HG03135 (cell line): ENCODE measurements around the gene GNAO1.
"Not testable (repeated sequence)": the region's sequence is repeated elsewhere in the genome, so short reads cannot be mapped to it uniquely, and the experiment has no call there.

ENCODE experiments used
- ATAC-seq: cut with Tn5 transposase; IDR thresholded peaks from one replicate; pipeline ENCODE4 v1.9.1; 2021; ENCODE audit warnings: mild to moderate bottlenecking, moderate library complexity; ENCODE audit not compliant: unreplicated experiment

Gene GNAO1

GRCh38 chr16:56357241-56357764 lies 166.0 kb downstream of the GNAO1 start:
- ATAC-seq, result no peak

GRCh38 chr16:56357765-56358322 lies 166.6 kb downstream of the GNAO1 start:
- no peak for ATAC-seq

- no peak for ATAC-seq
Observed at GRCh38 chr16:56360117-56361008, 169.1 kb downstream of the GNAO1 start.

- no peak for ATAC-seq
Observed at GRCh38 chr16:56362057-56362655, 170.9 kb downstream of the GNAO1 start.

GRCh38 chr16:56362706-56363105 lies 171.4 kb downstream of the GNAO1 start:
- ATAC-seq, result no peak

- ATAC-seq, result no peak
Observed at GRCh38 chr16:56363181-56363716, 172.0 kb downstream of the GNAO1 start.

GRCh38 chr16:56363781-56364565 lies 172.7 kb downstream of the GNAO1 start:
- ATAC-seq, result no peak

GRCh38 chr16:56364865-56365264 lies 173.6 kb downstream of the GNAO1 start:
- ATAC-seq, result no peak

- no peak for ATAC-seq
Observed at GRCh38 chr16:56365552-56365951, 174.3 kb downstream of the GNAO1 start.

- ATAC-seq, result no peak
Observed at GRCh38 chr16:56366945-56367344, 175.7 kb downstream of the GNAO1 start.

- no peak for ATAC-seq
Observed at GRCh38 chr16:56367764-56368163, 176.5 kb downstream of the GNAO1 start.

- no peak for ATAC-seq
Observed at GRCh38 chr16:56368545-56368944, 177.3 kb downstream of the GNAO1 start.

GRCh38 chr16:56369202-56369601 lies 177.9 kb downstream of the GNAO1 start:
- ATAC-seq, result no peak

GRCh38 chr16:56370185-56370874 lies 179.0 kb downstream of the GNAO1 start:
- no peak for ATAC-seq

GRCh38 chr16:56370875-56371659 lies 179.8 kb downstream of the GNAO1 start:
- ATAC-seq, result no peak

- ATAC-seq, result no peak
Observed at GRCh38 chr16:56371660-56371937, 180.3 kb downstream of the GNAO1 start.

GRCh38 chr16:56372013-56372634 lies 180.8 kb downstream of the GNAO1 start:
- ATAC-seq, result no peak

- no peak for ATAC-seq
Observed at GRCh38 chr16:56373003-56373402, 181.7 kb downstream of the GNAO1 start.

GRCh38 chr16:56375792-56376191 lies 184.5 kb downstream of the GNAO1 start:
- not testable (repeated sequence) for ATAC-seq
